Epithelial cell of proximal tubule (primary cell): ENCODE data around the gene ANKRD13D. TPM values are rescaled to one million over a fixed set of nuclear protein-coding genes. Genes with fewer than 3 reads are reported as not detected.

Experiments used
- DNase-seq: peaks from one replicate; pipeline ENCODE4 v3.0.0-alpha.2; 2011; ENCODE audit warnings: low read depth
- H3K4me3 ChIP-seq: 2 replicates; pipeline ENCODE4 v1.5.1; 2011; ENCODE audit warnings: low read depth, mild to moderate bottlenecking, low read length
- CTCF ChIP-seq: conservative IDR thresholded peaks from 2 replicates; pipeline ENCODE4 v1.5.1; 2012; ENCODE audit warnings: low read depth, mild to moderate bottlenecking, low read length
- total RNA-seq: library from RNA; depleted of rRNA; stranded (reverse); fragments of >200 nt; gene quantifications from 2 replicates; pipeline ENCODE4 v1.2.3, GENCODE V29; 2015

The ANKRD13D gene
- total RNA-seq, 1 donor from 2014 or later, result 32.3 TPM

- no peak for TF ChIP-seq CTCF
- no peak overlapping the region for H3K4me3 ChIP-seq
- DNase-seq, result no peak
These were observed 9.3 kb upstream of the ANKRD13D start for GRCh38 chr11:67279589-67280340.

- DNase-seq, result no peak
- H3K4me3 ChIP-seq, result no peak overlapping the region
- no peak for TF ChIP-seq CTCF
These were observed 8.7 kb upstream of the ANKRD13D start for GRCh38 chr11:67280341-67280787.

GRCh38 chr11:67280788-67281551 lies 8.1 kb upstream of the ANKRD13D start:
- H3K4me3 ChIP-seq, result no peak overlapping the region
- no peak for DNase-seq
- no peak for TF ChIP-seq CTCF

GRCh38 chr11:67281552-67282150 lies 7.5 kb upstream of the ANKRD13D start:
- no peak overlapping the region for H3K4me3 ChIP-seq
- TF ChIP-seq CTCF, result no peak
- no peak for DNase-seq

GRCh38 chr11:67282155-67282875 lies 6.8 kb upstream of the ANKRD13D start:
- H3K4me3 ChIP-seq, result no peak overlapping the region
- DNase-seq, result no peak
- TF ChIP-seq CTCF, result no peak

GRCh38 chr11:67282876-67283371 lies 6.2 kb upstream of the ANKRD13D start:
- no peak for TF ChIP-seq CTCF
- no peak for DNase-seq

More at GRCh38 chr11:67282876-67283371, 6.2 kb upstream of the ANKRD13D start:
- H3K4me3 ChIP-seq, result no peak overlapping the region
